Loucy (cell line): ENCODE data around the gene PLA2G4E.

Source experiments
- CTCF ChIP-seq: fragments of 200-600 bp; sonication (generic); conservative IDR thresholded peaks from 2 replicates; pipeline ENCODE4 v1.5.1; 2014; ENCODE audit warnings: mild to moderate bottlenecking, antibody characterized with exemption, low read length
- EZH2phosphoT487 ChIP-seq: fragments of 200-600 bp; IDR thresholded peaks from 2 replicates; pipeline ENCODE4 v1.6.1; 2018; ENCODE audit warnings: antibody characterized with exemption, mild to moderate bottlenecking, moderate library complexity, borderline replicate concordance

GRCh38 chr15:41996921-41997592, 23.8 kb downstream of the PLA2G4E start:
- TF ChIP-seq CTCF (no peak), EZH2phosphoT487 (no peak)
